Osteoblast (primary cell): ENCODE data around the gene PIK3R3. TPM values are rescaled to one million over a fixed set of nuclear protein-coding genes. Genes with fewer than 3 reads are reported as not detected.

Source experiments
- DNase-seq: peaks from one replicate; pipeline ENCODE4 v3.0.0; 2011; ENCODE audit warnings: low spot score, mixed read lengths; ENCODE audit not compliant: insufficient read length; ENCODE audit errors: missing footprints
- H2AFZ ChIP-seq: 2 replicates; pipeline ENCODE4 v1.6.0; 2011; ENCODE audit warnings: mild to moderate bottlenecking, low read length
- H3K27ac ChIP-seq: 2 replicates; pipeline ENCODE4 v1.5.1; 2011; ENCODE audit warnings: mild to moderate bottlenecking, low read depth, low read length, moderate library complexity
- H3K27me3 ChIP-seq: 2 replicates; pipeline ENCODE4 v1.6.0; 2012; ENCODE audit warnings: mild to moderate bottlenecking, control low read depth, inconsistent platforms, low read length, moderate library complexity; ENCODE audit not compliant: insufficient read depth
- H3K36me3 ChIP-seq: 2 replicates; pipeline ENCODE4 v1.5.1; 2011; ENCODE audit warnings: mild to moderate bottlenecking, low read length, control low read depth, moderate library complexity; ENCODE audit not compliant: insufficient read depth
- H3K4me1 ChIP-seq: 2 replicates; pipeline ENCODE4 v1.5.1; 2011; ENCODE audit warnings: mild to moderate bottlenecking, low read length, control low read depth, moderate library complexity; ENCODE audit not compliant: insufficient read depth
- H3K4me2 ChIP-seq: 2 replicates; pipeline ENCODE4 v1.6.0; 2011; ENCODE audit warnings: mild to moderate bottlenecking, low read length; ENCODE audit not compliant: insufficient read depth
- H3K4me3 ChIP-seq: fragments of 200-600 bp; sonication (generic); 3 replicates; pipeline ENCODE4 v1.5.1; 2012; ENCODE audit warnings: mild to moderate bottlenecking, low read length, inconsistent platforms; ENCODE audit not compliant: insufficient read depth
- H3K79me2 ChIP-seq: 2 replicates; pipeline ENCODE4 v1.6.0; 2012; ENCODE audit warnings: mild to moderate bottlenecking, low read length, control low read depth, inconsistent platforms; ENCODE audit not compliant: insufficient read depth
- H3K9me3 ChIP-seq: 2 replicates; pipeline ENCODE4 v1.5.1; 2011; ENCODE audit warnings: low read depth, low read length, control low read depth
- H4K20me1 ChIP-seq: 2 replicates; pipeline ENCODE4 v1.6.0; 2012; ENCODE audit warnings: mild to moderate bottlenecking, low read length, control low read depth; ENCODE audit not compliant: insufficient read depth
- CTCF ChIP-seq: IDR thresholded peaks from 2 replicates; pipeline ENCODE4 v1.5.1; 2011; ENCODE audit warnings: mild to moderate bottlenecking, low read depth, low read length, moderate library complexity; ENCODE audit errors: extremely low read depth
- total RNA-seq: library from RNA; depleted of rRNA; stranded (reverse); fragments of >200 nt; gene quantifications from 2 replicates; pipeline ENCODE4 v1.2.3, GENCODE V29; 2012

PIK3R3 gene
- total RNA-seq, 1 donor, result 4.0 TPM

DNA sequence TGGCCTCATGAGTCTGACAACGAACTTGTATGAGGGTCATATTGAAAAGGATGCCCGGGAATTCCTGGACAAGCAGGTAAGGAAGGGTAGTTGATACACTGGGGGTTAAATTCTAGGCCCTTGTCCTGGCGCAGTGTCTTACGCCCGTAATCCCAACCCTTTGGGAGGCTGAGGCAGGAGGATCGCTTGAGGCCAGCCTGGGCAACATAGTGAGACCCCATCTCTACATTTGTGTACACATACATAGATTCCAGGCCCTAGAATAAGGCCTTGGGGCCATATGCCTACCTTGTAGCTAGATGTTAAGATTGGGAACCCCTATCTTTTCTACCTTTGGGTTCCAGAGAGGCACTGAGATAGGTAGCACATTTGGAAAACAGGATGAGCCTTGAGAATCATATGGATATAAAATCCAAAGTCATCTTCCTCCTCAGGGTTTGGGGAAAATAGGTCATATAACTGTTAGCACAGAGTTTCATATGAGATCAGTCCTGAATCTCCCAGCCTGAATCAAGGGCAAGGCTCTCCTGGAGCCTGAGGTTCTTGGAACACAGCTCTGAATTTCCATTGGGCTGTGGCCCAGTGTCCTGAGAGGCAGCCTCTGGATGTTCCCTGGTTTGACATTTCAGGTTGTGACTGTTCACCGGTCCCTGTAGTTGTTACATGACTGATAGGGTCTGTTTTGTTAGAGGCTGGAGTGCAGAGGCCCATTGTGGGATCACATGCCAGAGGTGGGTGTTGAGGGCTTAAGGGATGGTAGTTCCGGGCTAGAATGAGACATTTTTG lies 104.4 kb downstream of the PIK3R3 start:
- H3K36me3 ChIP-seq, result peaks cover 36% of the 10 kb centered on the region
- no peaks in the 10 kb centered on the region for H3K27me3 ChIP-seq
- no peak overlapping the region for H3K4me3 ChIP-seq
- no peak for TF ChIP-seq CTCF
- H3K4me2 ChIP-seq, result no peak overlapping the region
- no peaks in the 10 kb centered on the region for H3K9me3 ChIP-seq
- DNase-seq, result no peak
- H3K27ac ChIP-seq, result no peak overlapping the region
- no peaks in the 10 kb centered on the region for H4K20me1 ChIP-seq
- no peaks in the 10 kb centered on the region for H3K79me2 ChIP-seq
- no peaks in the 10 kb centered on the region for H3K4me1 ChIP-seq
- H2AFZ ChIP-seq, result no peak overlapping the region

- H3K27me3 ChIP-seq, result no peaks in the 10 kb centered on the region
- H4K20me1 ChIP-seq, result no peaks in the 10 kb centered on the region
- H3K4me2 ChIP-seq, result no peak overlapping the region
- no peaks in the 10 kb centered on the region for H3K4me1 ChIP-seq
- peaks cover 45% of the 10 kb centered on the region for H3K36me3 ChIP-seq
- H3K9me3 ChIP-seq, result no peaks in the 10 kb centered on the region
- H2AFZ ChIP-seq, result no peak overlapping the region
- no peak for TF ChIP-seq CTCF
- H3K27ac ChIP-seq, result no peak overlapping the region
- no peaks in the 10 kb centered on the region for H3K79me2 ChIP-seq
- H3K4me3 ChIP-seq, result no peak overlapping the region
- DNase-seq, result no peak
Observed at GRCh38 chr1:46026531-46026930, 105.9 kb downstream of the PIK3R3 start.

- Histone ChIP-seq H3K27me3 (no peaks in the 10 kb centered on the region), H3K9me3 (no peaks in the 10 kb centered on the region), H2AFZ (no peak overlapping the region), H3K4me1 (no peaks in the 10 kb centered on the region), H3K36me3 (peaks cover 24% of the 10 kb centered on the region), H3K4me3 (no peak overlapping the region), H4K20me1 (no peaks in the 10 kb centered on the region), H3K27ac (no peak overlapping the region), H3K79me2 (no peaks in the 10 kb centered on the region), H3K4me2 (no peak overlapping the region)
- no peak for TF ChIP-seq CTCF
- no peak for DNase-seq
Observed at GRCh38 chr1:46021046-46021996, 111.1 kb downstream of the PIK3R3 start.

DNA sequence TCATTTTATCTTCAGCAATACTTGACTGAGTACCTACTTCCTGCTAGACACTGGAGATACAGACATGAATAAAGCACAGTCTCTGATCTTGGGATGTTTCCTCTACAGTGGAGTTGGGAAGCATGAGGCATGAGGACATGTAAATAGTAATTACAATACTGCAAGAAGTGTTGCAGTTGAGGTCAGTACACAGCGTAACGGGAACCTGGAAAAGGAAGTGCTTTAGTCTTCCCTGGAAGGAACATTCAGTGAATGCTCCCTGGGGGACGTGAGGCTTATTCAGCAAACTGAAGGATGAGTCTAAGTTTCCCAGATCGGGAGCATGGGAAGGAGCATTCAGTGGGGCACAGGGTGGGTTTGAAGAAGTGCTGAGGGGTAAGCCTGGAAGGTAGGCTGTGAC lies 112.4 kb downstream of the PIK3R3 start:
- Histone ChIP-seq H3K4me3 (no peak overlapping the region), H2AFZ (no peak overlapping the region), H3K27ac (no peak overlapping the region), H3K4me2 (no peak overlapping the region), H3K36me3 (peaks cover 24% of the 10 kb centered on the region), H3K9me3 (no peaks in the 10 kb centered on the region), H3K79me2 (no peaks in the 10 kb centered on the region), H3K4me1 (no peaks in the 10 kb centered on the region), H3K27me3 (no peaks in the 10 kb centered on the region), H4K20me1 (no peaks in the 10 kb centered on the region)
- no peak for TF ChIP-seq CTCF
- no peak for DNase-seq
